GM21825 (cell line): ENCODE results near the gene ARL16.

Experiments
- ATAC-seq: cut with Tn5 transposase; IDR thresholded peaks from one replicate; pipeline ENCODE4 v1.9.1; 2021; ENCODE audit warnings: mild to moderate bottlenecking, moderate library complexity; ENCODE audit not compliant: unreplicated experiment

ARL16 gene

DNA sequence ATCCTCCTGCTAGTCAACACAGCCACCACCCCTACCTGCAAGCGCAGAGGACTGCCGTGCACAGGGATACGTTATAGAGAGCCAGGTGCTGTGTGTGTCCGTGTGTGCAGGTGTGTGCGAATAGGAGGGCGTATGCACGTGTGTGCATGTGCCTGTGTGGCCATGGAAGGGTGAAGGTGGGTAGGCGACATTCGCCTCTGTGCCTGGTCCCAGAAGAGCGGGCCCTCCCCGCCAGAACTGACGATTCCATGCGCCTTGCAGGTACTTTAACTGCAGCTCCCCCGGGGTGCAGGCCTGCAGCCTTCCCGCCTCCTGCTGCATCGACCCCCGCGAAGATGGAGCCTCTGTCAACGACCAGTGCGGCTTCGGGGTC lies 36.0 kb downstream of the ARL16 start:
- ATAC-seq, result no peak

DNA sequence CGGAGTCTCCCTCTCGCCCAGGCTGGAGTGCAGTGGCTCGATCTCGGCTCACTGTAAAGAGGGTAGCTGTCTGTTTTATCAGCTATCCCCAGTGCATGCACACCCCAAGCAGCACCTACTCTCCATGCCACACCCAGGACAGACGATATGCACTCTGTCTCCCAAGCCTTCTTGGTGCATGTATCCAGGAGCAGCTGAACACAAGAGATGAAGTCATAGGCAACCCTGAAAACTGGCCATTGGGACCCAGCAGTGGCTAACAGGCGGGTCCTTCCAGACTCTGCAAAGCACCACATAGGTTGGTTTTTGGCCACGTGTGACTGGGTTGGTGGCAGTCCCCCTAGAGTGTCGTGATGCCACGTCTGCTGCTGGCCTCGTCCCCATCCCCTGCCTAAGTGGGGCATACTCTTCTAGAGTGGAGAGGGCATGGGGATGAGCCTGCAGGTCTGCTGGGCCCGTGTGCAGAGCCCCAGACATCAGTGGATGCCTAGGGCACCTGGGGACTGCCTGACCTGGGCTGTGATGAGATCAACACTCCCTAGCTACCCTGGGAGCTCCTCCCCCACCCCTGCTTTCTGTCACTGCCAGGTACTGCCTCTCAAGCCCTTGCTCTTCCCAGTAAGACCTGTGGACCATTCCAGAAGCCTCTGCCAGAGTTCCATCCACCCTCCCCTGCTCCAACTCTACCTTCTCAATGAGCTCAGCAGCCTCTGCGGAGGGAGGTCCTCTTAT lies 36.6 kb downstream of the ARL16 start:
- no peak for ATAC-seq

DNA sequence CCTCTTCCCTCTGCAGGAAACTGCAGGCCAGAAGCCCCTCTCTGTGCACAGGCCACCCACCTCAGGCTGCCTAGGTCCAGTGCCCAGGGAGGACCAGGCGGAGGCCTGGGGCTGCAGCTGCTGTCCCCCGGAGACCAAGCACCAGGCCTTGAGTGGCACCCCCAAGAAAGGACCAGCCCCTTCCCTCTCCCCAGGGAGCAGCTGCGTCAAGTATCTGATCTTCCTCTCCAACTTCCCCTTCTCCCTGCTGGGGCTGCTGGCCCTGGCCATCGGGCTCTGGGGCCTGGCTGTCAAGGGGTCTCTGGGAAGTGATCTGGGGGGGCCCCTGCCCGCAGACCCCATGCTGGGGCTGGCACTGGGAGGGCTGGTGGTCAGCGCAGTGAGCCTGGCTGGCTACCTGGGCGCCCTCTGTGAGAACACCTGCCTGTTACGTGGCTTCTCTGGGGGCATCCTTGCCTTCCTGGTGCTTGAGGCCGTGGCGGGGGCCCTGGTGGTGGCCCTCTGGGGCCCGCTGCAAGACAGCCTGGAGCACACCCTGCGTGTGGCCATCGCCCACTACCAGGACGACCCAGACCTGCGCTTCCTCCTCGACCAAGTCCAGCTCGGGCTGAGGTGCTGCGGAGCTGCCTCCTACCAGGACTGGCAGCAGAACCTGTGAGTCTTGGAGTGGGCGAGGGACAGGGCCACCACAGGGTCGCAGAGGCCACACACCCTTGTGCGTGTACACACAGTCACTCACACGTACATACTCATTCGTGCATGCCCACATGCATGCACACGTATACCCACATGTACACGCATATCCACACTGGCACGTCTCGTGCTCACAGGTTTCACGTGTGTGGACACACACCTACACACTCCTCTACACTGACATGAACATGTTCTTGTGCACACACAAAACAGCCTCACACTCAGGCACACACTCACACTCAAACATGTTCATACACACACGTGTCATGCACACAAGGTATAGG lies 38.3 kb downstream of the ARL16 start:
- ATAC-seq, result no peak

DNA sequence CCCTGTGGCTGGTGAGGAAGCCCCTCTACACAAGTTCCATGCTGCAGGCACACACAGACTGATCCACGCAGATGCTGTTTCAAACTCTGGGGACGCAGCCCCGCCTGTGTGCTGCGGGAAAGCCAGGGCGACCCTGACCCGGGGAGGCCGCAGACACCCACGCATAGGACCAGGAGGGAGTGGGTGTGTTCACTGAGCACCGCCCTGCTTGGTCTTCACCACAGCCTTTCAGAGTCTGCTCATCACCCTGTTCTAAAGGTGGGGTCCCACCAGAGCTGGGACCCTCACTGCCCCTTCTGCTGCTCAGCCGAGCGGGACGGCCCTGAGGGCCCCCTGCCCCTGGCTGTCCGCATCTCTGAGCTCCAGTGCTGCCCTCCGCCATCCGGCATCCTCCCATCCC lies 39.1 kb downstream of the ARL16 start:
- ATAC-seq, result no peak

DNA sequence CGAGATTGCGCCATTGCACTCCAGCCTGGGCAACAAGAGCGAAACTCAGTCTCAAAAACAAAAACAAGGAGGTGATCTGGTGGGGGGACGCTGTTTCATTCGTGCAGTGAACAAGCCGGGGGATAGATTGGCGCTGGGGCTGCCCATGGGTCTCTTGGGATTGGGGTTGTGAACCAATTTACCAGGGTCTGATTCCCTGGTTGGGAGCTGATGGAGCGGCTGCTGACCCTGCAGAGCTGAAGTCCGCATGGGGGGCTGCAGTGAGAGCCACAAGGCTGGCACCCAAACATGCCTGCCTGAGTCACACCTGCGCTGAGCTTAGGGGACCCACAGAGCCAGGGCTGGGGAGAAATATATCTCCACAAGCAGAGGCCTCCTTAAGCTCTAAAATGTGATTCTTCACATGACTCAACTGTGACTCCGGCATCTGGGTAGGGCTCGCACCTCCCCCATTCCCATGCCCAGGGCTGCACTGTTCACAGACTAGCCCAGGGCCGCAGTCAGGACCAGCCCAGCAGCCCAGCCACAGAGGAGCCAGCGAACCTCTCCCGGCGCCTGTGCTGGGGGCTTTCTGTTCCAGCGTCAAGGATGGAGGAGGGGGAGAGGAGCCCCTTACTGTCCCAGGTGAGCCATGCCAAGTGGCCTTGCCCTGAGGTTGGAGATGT lies 41.6 kb downstream of the ARL16 start:
- ATAC-seq, result no peak

DNA sequence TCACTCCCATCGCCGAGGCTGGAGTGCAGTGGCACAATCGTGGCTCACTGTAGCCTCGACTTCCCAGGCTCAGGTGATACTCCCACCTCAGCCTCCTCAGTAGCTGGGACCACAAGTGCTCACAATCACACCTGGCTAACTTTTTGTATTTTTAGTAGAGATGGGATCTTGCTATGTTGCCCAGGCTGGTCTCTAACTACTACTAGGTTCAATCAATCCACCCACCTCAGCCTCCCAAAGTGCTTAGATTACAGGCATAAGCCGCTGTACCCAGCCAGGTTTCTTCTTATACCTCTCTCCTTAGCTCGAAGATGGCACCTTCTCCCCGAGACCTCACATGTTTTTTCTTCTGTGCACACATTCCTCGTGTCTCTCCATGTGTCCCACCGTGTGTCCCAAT lies 43.6 kb downstream of the ARL16 start:
- ATAC-seq, result no peak

DNA sequence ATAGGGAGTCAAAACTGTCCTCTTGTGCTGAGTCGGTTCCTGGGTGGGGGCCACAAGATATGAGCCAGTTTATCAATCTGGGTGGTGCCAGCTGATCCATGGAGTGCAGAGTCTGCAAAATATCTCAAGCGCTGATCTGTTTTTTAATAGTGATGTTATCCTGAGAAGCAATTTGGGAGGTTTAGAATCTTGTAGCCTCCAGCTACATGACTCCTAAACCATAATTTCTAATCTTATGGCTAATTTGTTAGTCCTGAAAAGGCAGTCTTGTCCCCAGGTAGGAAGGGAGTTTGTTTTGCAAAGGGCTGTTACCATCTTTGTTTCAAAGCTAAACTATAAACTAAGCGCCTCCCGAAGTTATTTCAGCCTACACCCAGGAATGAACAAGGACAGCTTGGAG lies 44.9 kb downstream of the ARL16 start:
- no peak for ATAC-seq

DNA sequence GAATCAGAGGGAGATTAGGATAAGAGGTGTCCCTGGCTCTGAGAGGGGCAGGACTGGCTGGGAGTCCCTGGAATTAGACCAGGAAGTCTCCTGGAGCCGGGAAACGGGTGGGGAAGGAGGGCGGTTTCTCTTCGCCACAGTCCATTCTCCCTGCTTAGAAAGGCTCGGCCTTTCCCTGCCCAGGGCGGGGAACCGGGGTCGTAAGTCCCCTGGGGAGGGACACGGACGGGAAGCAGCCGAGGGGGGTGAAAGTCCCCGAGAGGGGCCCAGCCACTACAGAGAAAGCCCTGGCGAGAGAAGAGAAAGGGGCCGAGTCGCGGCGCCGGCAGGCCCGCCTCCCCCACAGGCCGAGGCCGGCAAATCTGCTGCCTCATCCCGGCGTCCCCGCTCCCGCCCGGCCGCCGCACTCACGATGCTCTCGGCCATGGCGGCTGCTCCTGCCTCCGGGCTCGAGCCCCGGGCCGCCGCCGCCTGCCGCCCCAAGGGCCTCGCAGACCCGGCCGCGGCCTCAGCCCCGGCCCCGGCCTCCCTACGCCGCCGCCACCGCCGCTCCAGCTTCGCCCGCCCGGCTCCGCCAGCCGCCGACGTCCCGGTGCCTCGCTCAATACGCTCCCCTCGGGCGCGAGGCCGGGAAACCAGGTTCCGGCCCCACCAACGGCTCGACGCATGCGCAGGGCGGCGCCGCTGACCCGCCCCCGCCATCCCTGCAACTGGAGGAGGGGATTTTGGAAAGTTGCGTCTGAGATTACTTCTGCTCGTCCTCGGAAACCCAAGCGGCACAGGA lies 46.9 kb downstream of the ARL16 start, which contains the start of the genes NPLOC4 and TSPAN10:
TSS of gene NPLOC4 (minus strand) at position 608 of the 784 bp plus-strand sequence. CDS start at position 426, 182 bp downstream.
TSS of gene TSPAN10 (plus strand) at position 692 of the 784 bp plus-strand sequence. CDS start 5,217 bp downstream, outside the sequence.
- peak; percentile 79 for ATAC-seq

DNA sequence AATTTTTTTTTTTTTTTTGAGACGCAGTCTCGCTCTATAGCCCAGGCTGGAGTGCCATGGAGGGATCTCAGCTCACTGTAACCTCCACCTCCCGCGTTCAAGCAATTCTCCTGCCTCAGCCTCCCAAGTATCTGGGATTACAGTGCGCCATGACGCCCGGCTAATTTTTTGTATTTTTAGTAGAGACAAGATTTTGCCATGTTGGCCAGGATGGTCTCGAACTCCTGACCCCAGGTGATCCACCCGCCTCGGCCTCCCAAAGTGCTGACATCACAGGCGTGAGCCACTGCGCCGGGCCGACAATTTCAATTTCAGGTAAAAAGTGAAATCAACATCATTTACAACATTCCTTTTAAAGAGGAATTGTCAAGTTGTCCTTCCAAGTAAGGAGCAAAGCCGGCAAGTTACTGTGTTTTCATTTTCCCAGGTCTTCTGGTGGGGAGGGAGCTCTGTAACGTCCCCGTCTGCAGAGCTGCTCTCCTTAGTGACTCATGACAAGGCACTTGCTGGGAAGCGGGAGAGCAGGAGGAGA lies 47.6 kb downstream of the ARL16 start:
- peak; percentile 17 for ATAC-seq

DNA sequence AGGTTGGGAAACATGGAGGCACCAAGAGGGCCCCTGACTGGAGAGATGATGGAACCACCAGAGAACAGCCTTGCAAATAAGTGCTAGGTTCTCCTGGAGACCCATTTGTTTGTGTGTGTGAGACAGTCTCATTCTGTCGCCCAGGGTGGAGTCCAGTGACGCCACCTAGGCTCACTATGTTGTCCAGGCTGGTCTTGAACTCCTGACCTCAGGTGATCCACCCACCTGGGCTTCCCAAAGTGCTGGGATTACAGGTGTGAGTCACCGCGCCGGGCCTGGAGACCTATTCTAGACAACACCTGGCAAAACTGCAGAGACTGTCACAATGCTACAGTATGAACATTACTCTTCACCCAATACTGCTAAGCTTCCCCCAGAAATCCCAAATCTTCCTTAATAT lies 48.2 kb downstream of the ARL16 start:
- ATAC-seq, result no peak

DNA sequence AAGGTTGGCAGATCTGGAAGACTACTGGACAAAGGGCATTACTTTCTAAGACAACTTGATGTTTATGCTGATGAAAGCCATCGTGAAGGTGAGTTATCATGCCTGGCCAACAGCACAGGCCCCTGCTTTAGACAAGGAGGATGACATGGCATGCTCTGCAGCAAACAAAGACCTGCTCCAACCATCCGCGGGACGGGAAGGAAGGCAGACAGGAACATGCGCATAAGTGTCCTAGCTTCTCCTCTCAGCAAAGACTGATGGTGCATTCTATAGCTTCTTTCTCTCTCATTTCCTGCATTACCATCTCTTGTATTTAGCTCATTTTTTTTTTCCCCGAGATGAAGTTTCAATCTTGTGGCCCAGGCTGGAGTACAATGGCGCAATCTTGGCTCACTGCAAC lies 52.1 kb downstream of the ARL16 start:
- ATAC-seq, result no peak
